Measurements from ENCODE around the gene DAB2IP.

DAB2IP gene

DNA sequence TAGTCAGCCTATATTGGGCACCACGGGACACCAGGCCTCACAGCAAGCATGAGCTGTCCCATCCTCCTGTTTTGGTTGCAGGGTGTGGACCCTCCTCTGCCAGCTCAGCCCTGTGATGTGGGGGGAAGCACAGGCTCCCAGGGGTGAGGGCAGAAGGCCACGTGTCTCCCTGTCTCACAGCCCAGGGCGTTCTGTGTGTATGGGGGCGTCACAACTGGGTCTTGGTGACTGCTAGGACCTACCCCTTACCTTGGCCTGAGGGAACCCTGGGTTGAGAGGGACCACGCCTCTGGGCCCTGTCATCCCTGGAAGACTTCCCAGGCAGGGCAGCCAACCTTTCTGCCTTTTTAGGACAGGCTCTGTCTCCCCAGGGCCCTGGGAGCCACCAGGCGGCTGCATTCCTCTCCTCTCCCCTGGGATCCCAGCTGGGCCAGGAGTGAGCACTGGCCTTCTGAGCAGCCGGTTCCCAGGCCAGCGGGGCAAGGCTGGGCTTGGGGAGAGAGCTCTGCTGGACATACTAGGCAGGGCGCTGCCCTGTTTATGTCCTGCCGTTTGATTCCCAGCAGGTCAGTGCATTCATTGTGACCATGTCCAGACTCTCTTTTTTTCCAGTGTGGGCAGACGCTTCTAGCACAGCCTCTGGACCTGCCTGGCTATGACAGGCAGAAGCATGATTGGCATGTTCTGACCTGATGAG is 97.4 kb downstream of the DAB2IP start:
- no peak for FAIRE-seq

DNA sequence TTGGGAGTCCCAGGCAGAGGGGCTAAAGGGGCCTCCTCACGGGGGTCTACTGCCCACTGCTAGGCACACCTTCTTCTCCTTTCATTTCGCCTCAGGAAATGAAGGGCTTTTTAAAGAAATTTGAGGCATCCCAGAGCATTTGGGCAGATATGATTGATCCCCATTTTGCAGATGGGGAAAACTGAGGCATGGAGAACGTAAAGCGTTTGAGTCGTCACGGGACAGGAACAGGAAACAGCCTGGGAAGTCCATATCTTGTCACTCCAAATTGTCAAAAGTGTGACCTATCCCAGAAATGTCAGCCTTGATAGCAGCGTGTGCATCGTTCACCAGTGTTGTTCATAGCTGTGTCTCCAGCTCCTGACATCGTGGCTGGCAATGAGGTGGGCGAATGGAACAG is 98.2 kb downstream of the DAB2IP start:
- FAIRE-seq, result no peak

DNA sequence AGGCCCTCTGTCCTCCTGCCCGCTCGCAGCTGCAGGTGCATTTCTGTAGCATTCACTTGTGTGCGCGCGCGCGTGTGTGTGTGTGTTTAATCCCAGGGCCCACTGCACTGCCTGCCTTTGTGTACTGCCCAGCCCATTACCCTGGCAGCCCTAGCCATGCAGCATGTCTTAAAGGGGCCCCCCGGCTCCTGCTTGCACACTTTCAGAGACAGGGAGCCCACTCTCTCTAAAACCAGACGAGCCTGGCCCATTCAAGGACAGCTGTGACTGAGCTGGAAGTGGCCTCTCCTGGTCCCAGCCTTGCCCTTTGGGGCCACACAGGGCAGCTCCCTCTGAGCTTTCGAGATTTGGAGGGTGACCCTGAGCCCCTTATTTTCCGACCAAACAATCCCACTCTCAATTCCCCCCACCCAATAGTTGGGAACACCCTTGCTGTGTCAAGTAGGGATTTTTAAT is 98.9 kb downstream of the DAB2IP start:
- FAIRE-seq, result no peak

DNA sequence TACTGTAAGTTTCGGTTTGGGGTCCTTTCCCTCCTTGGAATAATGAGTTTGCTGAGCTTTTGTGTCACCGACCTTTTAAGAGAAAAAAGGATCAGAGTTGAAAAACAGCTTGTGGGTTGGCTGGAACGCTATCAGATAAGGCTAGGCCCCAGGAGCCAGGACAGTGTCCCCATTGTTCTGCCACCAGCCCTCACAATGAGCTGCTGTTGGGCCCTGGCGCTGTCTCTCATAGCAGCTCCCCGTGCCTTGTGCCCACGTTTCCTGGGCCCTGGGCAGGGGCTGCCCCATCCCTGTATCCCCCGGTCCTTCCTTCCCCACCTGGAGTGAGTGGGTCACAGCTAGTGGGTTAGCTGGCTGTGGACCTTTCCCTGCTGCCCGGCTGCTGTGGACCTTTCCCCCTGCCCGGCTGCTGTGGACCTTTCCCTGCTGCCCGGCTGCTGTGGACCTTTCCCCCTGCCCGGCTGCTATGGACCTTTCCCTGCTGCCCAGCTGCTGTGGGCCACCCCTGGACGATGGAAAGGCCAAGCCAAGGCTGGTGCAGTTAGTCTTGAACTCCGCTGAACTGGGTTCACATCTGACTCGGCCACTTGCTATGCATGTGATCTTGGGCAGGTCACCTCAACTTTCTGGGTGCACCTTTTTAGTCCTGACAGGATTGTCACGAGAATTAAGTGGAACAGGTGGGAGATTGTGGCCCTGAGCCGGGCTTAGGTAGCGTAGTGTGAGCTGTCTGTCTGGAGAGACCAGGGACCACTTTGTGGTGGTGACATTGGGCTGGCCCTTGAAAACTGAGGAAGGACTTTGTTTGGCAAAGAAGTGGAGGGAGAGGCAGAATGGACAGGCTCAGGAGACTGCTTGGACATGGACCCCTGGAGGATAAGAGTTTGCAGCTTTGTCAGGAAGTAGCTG is 99.5 kb downstream of the DAB2IP start:
- no peak for FAIRE-seq

DNA sequence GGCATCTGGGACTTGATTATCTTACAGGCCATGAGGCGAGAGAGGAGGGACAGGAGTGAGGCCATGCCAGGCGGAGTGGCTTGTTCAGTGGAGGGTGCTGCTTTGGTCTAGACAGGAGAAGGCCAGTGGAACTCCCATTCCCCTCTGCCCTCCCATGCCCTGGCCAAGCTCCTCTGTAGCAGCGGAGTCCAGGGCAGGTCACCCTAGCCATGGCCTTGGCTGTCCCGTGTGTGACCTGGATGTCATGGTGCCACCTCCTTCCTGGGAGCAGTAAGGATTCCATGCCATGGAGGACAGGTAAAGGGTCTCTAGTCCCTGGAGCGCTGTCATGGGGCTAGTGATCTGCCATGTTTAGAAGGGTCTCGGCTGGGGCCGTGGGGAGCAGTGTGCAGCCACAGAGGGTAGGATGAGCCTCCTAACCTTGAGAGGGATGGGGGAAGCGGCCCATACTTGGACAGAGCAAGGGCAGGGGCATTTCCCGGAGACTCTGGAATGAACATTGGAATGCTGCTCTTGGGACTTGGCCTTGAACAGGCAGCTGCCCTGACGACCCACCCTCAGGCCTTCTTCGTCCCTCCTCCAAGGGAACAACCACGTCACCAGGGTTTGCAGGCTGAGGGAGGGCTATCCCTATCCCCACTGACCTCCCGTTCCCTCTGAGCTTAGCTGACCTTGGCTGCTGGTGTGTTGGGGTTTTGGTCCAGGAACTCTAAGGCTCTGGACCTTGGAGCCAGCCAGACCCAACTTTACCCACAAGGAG is 100.4 kb downstream of the DAB2IP start:
- FAIRE-seq, result no peak

DNA sequence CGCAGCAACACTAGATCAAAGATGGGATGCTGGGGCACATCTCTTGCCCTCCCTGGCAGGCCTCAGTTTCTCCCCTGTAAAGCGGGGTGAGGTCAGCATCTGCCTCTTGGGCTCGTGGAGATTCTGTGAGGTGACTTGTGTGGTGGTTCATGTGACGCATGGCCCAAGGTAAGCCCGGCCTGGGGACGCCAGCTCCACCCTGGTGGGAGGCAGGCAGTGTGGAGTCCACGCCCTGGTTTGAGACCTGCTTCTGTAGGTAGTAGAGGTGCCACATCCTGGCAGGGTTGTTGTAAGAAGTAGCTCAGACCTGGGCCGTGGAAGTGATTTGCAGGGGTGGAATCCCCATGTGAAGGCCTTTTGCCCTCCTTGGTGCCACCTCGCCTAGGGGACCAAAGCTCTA is 101.5 kb downstream of the DAB2IP start:
- FAIRE-seq, result no peak

DNA sequence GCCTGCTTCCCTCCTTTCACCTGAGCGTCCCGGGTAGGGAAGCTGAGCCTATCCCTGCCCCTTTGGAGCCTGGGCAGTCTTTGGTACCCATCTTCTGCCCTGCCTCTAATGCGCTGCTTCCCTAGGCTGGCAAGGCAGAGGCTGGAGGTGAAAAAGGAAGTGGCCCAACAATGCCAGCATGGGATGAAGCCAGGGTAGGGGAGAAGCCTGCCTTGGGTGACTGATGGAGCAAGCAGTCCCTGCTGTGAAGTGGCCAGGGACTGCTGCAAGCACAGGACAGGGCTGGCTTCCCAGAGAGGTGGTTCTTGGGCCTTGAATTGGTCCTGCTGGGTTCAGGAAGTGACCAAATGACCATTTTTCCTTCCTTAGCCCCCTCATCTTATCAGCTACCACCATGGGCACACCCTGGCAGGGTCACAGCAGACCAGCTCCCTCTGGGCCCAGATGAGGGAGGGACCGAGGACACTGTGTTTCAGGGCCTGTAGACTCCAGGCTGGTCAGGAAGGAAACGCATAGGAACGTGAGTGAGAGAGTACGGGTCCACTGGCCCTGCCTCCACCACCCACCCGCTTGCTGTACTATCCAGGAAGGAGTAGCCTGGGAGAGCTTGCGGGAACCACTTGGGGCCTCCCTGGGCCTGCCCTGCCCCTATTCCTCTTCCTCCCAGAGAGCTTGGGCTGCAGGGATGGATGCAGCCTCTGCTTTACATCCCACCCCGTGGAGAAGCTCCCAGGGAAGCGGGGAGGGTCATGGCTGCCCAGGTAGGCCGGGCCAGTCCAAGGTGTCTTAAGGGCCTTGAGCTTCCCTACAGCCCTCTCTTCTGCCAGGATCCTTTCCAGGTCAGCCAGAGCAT is 102.6 kb downstream of the DAB2IP start:
- FAIRE-seq, result no peak

DNA sequence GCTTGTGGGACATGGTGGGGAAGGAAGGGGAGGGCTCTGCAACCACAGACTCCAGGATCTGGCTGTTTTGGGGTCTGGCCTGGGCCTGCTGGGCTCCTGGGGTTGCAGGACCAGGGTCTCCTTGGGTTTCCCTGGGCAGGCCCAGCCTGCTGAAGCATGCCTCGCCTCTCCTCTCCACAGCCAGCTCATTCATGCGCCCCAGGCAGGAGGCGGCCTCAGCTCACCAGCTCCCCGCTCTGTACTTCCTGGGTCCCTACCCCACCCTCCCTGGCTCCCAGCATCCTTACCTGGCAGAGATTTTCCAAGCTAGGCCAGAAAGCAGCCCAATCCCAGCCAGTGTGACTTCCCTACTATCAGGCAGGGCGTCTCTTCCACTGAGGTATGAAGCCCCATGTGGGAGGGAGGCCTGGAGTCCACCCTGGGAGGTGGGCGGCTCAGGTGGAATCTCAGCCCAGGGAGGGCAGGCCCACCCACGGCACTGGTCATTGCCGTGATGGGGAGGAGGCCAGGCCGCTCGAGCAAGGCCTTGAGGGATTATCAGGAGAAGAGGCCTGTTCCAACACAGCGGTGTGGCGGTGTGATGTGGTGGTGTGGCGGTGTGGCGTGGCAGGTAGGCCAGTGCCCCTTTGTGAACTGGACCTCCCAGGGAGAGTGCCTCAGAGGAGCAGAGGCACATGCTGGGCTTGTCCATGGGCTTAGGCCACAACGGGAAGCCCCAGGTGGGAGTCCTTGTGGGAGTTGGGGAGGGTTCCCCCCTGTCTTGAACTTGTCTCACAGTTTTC is 103.4 kb downstream of the DAB2IP start:
- no peak for FAIRE-seq

DNA sequence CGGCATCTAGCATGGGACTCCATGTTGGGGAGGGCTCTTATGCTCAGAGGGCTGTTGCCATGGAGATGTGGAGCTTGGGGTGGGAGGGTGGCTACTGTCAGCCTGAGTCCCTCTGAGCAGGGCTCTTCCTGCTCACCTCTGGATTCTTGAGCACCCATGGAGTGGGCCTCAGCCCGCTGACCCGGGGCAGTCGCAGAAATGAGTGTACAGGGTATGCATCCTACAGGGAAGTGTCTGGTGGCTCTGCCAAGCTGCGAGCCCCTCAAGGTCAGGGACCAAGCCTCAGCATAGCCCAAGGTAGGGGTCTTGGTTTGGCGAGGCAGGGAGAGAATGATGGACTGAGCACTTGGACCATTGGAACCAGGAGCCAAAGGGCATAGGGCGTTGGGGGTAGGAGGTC is 104.1 kb downstream of the DAB2IP start:
- no peak for FAIRE-seq

DNA sequence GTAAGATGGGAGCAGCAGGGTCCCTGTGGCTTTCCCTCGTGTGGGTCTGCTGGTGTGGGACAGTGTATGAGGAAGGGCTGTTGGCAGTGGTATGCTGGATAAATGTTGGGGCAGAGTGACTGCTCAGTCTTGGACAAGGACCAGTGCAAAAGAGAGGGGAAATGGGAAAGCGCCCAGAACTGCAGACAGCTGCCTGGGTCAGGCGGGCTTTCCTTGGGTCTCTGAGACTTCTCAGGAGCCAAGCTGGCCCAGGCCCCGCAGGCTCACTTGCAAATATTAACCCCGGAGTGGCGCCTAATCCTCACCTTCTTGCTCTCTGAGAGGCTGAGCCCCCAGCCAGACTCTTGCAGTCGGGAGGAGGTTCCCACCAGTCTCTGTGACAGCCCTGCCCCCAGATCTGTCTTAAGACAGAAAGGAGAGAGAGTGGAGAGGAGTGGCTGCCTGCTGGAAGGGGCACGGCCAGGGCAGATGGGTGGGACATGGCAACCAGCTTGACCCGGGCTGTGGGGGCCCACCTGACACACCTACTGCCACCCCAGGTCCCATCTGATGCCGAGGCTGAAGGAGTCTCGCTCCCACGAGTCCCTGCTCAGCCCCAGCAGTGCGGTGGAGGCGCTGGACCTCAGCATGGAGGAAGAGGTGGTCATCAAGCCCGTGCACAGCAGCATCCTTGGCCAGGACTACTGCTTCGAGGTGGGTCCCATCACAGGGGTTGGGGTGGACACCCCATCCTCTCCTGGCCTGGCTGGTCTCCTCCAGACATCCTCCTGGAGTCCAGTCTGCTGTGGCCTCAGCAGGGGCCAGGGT is 105.2 kb downstream of the DAB2IP start:
- no peak for FAIRE-seq

DNA sequence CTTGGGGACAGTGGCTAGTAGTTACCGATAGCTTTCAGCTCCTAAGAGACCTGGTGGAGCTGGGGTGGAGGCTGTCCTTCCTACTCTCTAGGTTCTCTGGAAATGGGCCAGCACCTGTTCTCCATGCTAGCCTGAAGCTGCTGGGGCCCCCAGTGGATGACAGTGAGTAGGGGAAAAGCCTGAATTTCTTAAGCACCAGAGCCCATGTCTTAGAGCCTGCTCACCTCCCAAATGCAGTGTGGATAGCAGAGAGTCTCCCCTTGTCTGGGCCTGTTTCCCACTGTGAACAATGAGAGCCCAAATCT is 105.8 kb downstream of the DAB2IP start:
- FAIRE-seq, result no peak

DNA sequence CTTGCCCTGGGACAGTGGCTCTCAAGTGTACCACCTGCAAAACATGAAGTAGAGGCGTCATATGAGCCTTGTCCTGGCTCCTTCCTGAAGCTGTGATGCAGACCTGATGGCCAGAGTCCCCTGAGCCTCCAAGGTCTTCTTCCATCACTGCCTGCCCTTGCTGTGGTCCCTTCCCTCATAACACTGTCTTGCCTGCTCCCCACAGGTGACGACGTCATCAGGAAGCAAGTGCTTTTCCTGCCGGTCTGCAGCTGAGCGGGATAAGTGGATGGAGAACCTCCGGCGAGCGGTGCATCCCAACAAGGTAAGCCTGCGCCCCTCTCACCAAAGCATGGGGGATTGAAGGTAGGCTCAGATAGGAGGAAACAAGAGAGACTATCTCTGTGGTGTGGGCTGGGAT is 107.3 kb downstream of the DAB2IP start:
- no peak for FAIRE-seq

DNA sequence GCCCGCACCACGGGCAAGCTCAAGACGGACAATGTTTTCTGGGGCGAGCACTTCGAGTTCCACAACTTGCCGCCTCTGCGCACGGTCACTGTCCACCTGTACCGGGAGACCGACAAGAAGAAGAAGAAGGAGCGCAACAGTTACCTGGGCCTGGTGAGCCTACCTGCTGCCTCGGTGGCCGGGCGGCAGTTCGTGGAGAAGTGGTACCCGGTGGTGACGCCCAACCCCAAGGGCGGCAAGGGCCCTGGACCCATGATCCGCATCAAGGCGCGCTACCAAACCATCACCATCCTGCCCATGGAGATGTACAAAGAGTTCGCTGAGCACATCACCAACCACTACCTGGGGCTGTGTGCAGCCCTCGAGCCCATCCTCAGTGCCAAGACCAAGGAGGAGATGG is 108.6 kb downstream of the DAB2IP start:
- FAIRE-seq, result no peak

DNA sequence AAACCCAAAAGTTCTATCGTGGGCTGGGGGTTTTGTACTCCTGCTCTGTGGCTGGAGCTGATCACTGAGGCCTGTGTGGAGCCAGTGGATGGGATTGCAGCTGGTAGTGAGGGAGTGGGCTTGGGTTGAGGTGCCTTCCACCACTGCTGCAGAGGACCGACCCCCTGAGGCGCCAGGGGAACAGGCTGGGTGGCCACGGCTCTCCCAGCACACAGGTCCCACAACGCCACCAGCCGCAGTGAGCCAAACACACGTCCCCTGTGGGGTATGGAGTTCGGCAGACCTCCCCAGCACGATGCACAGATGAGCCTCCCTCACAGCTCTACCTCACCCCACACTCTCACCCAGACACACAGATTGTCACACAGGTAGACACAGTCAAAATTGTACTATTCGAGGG is 109.1 kb downstream of the DAB2IP start:
- no peak for FAIRE-seq

DNA sequence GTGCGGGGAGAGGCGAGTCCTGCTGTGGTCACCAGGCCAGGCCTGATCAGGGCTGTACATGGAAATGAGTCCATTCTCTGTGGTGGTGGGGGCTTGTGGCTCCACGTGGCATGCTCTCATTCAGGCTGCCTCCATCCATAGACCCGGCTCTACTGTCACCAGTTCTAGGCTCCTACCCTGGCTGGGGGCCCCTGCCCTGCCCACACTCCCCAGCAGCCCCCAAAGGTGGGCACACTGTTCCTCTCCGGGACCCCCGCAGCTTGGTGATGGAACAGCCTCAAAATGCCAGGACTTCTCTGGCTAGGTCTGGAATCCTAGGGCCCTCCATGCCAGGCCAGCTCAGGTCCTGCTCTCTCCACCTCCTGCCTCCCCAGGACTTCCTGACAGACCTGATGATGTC is 111.7 kb downstream of the DAB2IP start:
- no peak for FAIRE-seq

DNA sequence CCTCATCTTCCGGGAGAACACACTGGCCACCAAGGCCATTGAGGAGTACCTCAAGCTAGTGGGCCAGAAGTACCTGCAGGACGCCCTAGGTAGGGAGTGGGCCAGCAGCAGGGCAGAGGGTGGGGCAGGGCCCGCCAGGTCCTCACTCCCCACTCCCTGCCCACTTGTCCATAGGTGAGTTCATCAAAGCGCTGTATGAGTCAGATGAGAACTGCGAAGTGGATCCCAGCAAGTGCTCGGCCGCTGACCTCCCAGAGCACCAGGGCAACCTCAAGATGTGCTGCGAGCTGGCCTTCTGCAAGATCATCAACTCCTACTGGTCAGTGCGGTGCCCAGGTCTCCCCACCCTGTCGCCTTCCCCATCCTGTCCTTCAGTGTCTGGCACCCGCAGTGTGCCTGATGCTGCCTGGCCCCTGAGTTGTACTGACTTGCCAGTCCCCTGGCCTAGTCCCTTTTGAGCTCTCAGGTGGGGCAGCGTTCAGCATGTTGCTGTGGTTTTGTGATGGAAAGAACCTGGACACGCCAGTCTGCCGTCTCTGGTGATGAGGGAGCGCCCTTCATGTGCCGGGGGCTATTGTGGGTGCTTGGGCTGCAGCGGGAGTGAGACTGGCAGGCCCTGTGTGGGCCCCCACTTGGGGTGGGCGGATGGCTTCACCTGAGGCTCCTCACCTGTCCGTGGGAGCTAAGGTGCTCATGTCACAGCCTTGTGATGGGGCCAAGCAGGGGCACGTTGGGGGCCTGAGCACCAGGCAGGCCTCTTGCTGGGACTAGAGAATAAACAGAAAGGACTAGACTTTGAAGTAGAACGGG is 112.3 kb downstream of the DAB2IP start:
- FAIRE-seq, result no peak

DNA sequence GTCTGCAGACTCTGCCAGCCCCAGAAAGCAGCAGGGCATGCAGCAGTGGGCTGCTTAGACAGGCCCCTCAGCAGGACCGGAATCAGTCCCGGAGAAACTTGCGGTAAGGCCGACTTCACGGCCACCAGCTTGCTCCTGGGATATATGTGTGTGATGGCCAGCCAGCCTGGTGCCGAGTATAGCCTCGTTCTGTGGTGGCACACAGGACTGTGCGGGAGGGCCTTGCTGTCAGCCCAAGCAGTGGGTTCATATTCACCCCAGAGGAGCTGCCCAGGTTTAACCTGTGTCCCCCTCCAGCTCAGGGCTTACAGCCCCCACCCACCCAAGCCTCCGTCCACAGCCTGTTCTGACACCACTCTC is 112.9 kb downstream of the DAB2IP start:
- FAIRE-seq, result no peak

DNA sequence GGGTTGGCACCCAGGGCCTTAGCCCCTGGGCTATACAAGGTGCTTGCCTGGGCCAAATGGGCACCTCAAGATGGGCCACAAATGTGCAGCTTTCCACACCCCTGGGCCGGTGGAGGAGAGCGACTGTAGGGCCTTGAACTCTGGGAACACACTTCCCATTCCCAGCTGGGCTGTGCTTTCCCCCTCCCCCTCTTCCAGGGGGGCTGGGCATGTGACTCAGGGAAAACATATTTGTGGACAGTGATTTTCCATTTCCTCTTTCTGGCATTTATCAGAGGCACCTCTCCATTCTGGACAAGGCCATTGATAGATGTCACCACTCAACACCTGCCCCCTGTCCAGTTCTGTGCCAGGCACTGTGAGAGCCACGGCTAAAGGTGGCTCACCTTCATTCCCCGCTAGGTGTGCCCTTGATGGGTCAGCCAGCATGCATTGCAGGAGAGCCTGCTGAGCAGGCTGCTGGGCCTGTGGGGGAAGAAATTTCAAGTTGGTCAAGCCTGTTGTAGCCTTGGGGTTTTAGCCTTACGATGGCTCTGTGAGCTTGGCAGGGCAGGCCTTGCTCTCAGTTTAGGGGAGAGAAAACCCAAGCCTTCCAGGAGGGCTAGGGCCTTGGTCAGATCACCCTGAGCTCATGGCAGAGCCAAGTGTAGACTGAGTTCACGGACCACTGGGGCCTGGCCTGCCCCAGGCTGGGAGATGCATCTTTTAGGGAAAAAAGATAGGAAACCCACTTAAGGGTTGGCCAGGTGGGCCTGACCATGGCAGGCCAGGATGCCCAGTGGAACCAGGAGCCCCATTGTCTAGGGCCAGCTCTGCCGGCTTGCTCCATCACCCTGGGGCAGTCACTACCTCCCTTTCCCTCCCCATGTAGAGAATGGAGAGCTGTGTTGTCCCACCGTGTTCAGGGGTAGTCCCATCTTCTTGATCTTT is 113.9 kb downstream of the DAB2IP start:
- FAIRE-seq, result no peak

DNA sequence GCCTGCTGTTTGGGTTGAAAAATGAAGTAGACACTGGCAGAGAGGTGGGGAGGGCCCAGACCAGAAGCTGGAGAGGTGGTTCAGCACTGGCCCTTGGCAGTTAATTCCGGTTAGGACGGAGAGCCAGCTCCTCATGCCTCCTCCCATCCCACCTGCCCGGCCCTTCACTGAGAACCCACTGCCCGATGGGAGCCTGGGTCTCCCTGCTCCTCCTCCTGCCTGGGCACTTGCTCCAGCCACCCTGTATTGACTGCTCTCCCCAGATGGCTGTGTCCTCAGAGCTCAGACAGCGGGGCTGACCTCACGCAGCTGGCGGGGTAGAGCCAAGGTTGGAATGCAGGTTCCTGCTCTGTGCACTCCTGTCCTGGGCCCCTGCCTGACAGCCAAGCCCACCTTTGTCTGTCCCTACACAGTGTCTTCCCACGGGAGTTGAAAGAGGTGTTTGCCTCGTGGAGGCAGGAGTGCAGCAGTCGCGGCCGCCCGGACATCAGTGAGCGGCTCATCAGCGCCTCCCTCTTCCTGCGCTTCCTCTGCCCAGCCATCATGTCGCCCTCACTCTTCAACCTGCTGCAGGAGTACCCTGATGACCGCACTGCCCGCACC is 114.7 kb downstream of the DAB2IP start:
- FAIRE-seq, result no peak

All from G401.6 (cell line).